HCT116 (cell line): Measurements from ENCODE around the gene GRK1. TPM values are rescaled to one million over a fixed set of nuclear protein-coding genes. Genes with fewer than 3 reads are reported as not detected.

Experiments used
- ATAC-seq: fragments of 200-7000 bp; cut with Tn5 transposase; 2 replicates; pipeline ENCODE4 v1.9.1; 2020; ENCODE audit warnings: mild to moderate bottlenecking, moderate library complexity
- BruUV-seq: library from RNA; stranded (reverse); fragments of 400-500 nt; replicated peaks from 2 replicates; lab custom pipeline; 2021; lab: Mats Ljungman, UMichigan
- CTCF ChIA-PET: fragments of 300-600 bp; sonication (Branson Sonifier 250); formaldehyde crosslinking; loops from one replicate; lab custom pipeline; 2021; ENCODE audit warnings: antibody characterized with exemption; lab: Charles Lee
- POLR2A ChIA-PET: fragments of 300-600, 350-600 bp; sonication (Branson Sonifier 250); formaldehyde crosslinking; loops from one replicate; lab custom pipeline; 2021; ENCODE audit warnings: antibody characterized with exemption; lab: Charles Lee
- RAD21 ChIA-PET, 2 experiments: fragments of 300-600 bp; sonication (Branson Sonifier 250); formaldehyde crosslinking; loops; one replicate each; lab custom pipeline; 2023; ENCODE audit warnings: low total read pairs in 2 of 2; ENCODE audit not compliant: uncharacterized antibody in 2 of 2, unreplicated experiment in 2 of 2, low non-redundant PET in 1 of 2; lab: Charles Lee
- DNase-seq: peaks from one replicate; pipeline ENCODE4 v3.0.0-alpha.2; 2010; ENCODE audit warnings: low read depth, low spot score
- H2AFZ ChIP-seq: fragments of 200-600 bp; shearing (Covaris generic), sonication (generic); 2 replicates; pipeline ENCODE4 v1.6.1; 2017; ENCODE audit warnings: low read depth, mixed run types, mixed read lengths, antibody characterized with exemption, low read length; ENCODE audit not compliant: poor library complexity, severe bottlenecking
- H3K27ac ChIP-seq: 2 replicates; pipeline ENCODE4 v1.5.1; 2012; ENCODE audit warnings: low read depth, low read length
- H3K27me3 ChIP-seq: fragments of 200-600 bp; sonication (generic); 2 replicates; pipeline ENCODE4 v1.6.1; 2016; ENCODE audit warnings: mixed run types, low read length, mixed read lengths; ENCODE audit not compliant: insufficient read depth
- H3K36me3 ChIP-seq, 2 experiments: fragments of 200-500 bp in 1 of 2; fragments of 200-600 bp in 1 of 2; sonication (Bioruptor generic) in 1 of 2; sonication (generic) in 1 of 2; 2 replicates each; pipeline versions ENCODE4 v1.5.1 to v1.6.1; 2014 to 2016; ENCODE audit warnings: low read length in 2 of 2, inconsistent platforms in 1 of 2, mixed read lengths in 1 of 2, mixed run types in 1 of 2; ENCODE audit not compliant: insufficient read depth in 2 of 2, control insufficient read depth in 1 of 2
- H3K4me1 ChIP-seq, 2 experiments: fragments of 200-600 bp in 1 of 2; sonication (generic) in 1 of 2; 2 replicates each; pipeline versions ENCODE4 v1.5.1 to v1.6.1; 2012 to 2017; ENCODE audit warnings: low read length in 2 of 2, inconsistent platforms in 1 of 2, mild to moderate bottlenecking in 1 of 2, mixed read lengths in 1 of 2, mixed run types in 1 of 2, moderate library complexity in 1 of 2; ENCODE audit not compliant: insufficient read depth in 2 of 2, control insufficient read depth in 1 of 2
- H3K4me2 ChIP-seq: fragments of 200-600 bp; sonication (generic); 2 replicates; pipeline ENCODE4 v1.6.1; 2017; ENCODE audit warnings: mixed run types, low read length, mixed read lengths
- H3K4me3 ChIP-seq, 2 experiments: fragments of 200-600 bp in 1 of 2; sonication (generic) in 1 of 2; replicated peaks in 1 of 2; 2 replicates each; pipeline ENCODE4 v1.5.1; 2011 to 2016; ENCODE audit warnings: low read length in 2 of 2, control low read depth in 1 of 2, low read depth in 1 of 2, mild to moderate bottlenecking in 1 of 2, mixed read lengths in 1 of 2, mixed run types in 1 of 2
- H3K79me2 ChIP-seq: fragments of 200-600 bp; sonication (generic); 2 replicates; pipeline ENCODE4 v1.6.1; 2017; ENCODE audit warnings: mild to moderate bottlenecking, mixed run types, low read length, moderate library complexity, mixed read lengths; ENCODE audit not compliant: insufficient read depth
- H3K9ac ChIP-seq: fragments of 200-600 bp; sonication (generic); 2 replicates; pipeline ENCODE4 v1.6.1; 2016; ENCODE audit warnings: low read length, mixed read lengths
- H3K9me2 ChIP-seq: fragments of 200-600 bp; sonication (generic), shearing (Covaris generic); 2 replicates; pipeline ENCODE4 v1.6.1; 2017; ENCODE audit warnings: mixed run types, mild to moderate bottlenecking, moderate library complexity; ENCODE audit not compliant: insufficient read depth
- H3K9me3 ChIP-seq, 2 experiments: fragments of 200-500 bp in 1 of 2; fragments of 200-600 bp in 1 of 2; sonication (Bioruptor generic) in 1 of 2; sonication (generic) in 1 of 2; 2 replicates each; pipeline ENCODE4 v1.6.1; 2014 to 2017; ENCODE audit warnings: low read length in 2 of 2, mixed read lengths in 2 of 2, inconsistent platforms in 1 of 2, low read depth in 1 of 2, mild to moderate bottlenecking in 1 of 2, mixed run types in 1 of 2, moderate library complexity in 1 of 2; ENCODE audit not compliant: control insufficient read depth in 1 of 2, insufficient read depth in 1 of 2
- H4K20me1 ChIP-seq: fragments of 200-600 bp; sonication (generic), shearing (Covaris generic); 2 replicates; pipeline ENCODE4 v1.6.1; 2017; ENCODE audit warnings: mixed run types, mild to moderate bottlenecking, moderate library complexity; ENCODE audit not compliant: insufficient read depth
- ATF3 ChIP-seq: IDR thresholded peaks from 2 replicates; pipeline ENCODE4 v1.6.1; 2012
- CBX3 ChIP-seq: IDR thresholded peaks from 2 replicates; pipeline ENCODE4 v1.6.1; 2012; ENCODE audit warnings: low read depth
- CEBPB ChIP-seq: IDR thresholded peaks from 2 replicates; pipeline ENCODE4 v1.6.1; 2012; ENCODE audit warnings: low read depth
- EGR1 ChIP-seq: IDR thresholded peaks from 2 replicates; pipeline ENCODE4 v1.6.1; 2012; ENCODE audit warnings: low read depth
- ELF1 ChIP-seq: IDR thresholded peaks from 2 replicates; pipeline ENCODE4 v1.6.1; 2012; ENCODE audit warnings: low read depth, borderline replicate concordance
- EZH2 ChIP-seq: fragments of 200-600 bp; sonication (generic); IDR thresholded peaks from 2 replicates; pipeline ENCODE4 v1.6.1; 2017; ENCODE audit warnings: antibody characterized with exemption, mixed run types
- EZH2phosphoT487 ChIP-seq: fragments of 200-600 bp; IDR thresholded peaks from 2 replicates; pipeline ENCODE4 v1.6.1; 2018; ENCODE audit warnings: antibody characterized with exemption, borderline replicate concordance
- JUND ChIP-seq: IDR thresholded peaks from 2 replicates; pipeline ENCODE4 v1.6.1; 2012
- POLR2A ChIP-seq: IDR thresholded peaks from 2 replicates; pipeline ENCODE4 v1.7.0; 2011; ENCODE audit warnings: borderline replicate concordance; ENCODE audit not compliant: insufficient read depth, insufficient read length; ENCODE audit errors: extremely low read depth
- POLR2AphosphoS5 ChIP-seq: IDR thresholded peaks from 2 replicates; pipeline ENCODE4 v1.6.1; 2011; ENCODE audit warnings: mild to moderate bottlenecking, low read depth, low read length, moderate library complexity
- RAD21 ChIP-seq: IDR thresholded peaks from 2 replicates; pipeline ENCODE4 v1.6.1; 2012; ENCODE audit warnings: low read depth, mild to moderate bottlenecking
- REST ChIP-seq: IDR thresholded peaks from 2 replicates; pipeline ENCODE4 v1.6.1; 2012; ENCODE audit warnings: low read depth
- SIN3A ChIP-seq: IDR thresholded peaks from 2 replicates; pipeline ENCODE4 v1.6.1; 2012; ENCODE audit warnings: low read depth
- SP1 ChIP-seq: IDR thresholded peaks from 2 replicates; pipeline ENCODE4 v1.6.1; 2012; ENCODE audit warnings: low read depth
- SRF ChIP-seq: IDR thresholded peaks from 2 replicates; pipeline ENCODE4 v1.6.1; 2012; ENCODE audit warnings: low read depth
- TCF7L2 ChIP-seq: IDR thresholded peaks from 2 replicates; pipeline ENCODE4 v1.7.0; 2011; ENCODE audit warnings: borderline replicate concordance, inconsistent platforms; ENCODE audit not compliant: insufficient read depth, insufficient read length; ENCODE audit errors: extremely low read depth
- YY1 ChIP-seq: IDR thresholded peaks from 2 replicates; pipeline ENCODE4 v1.6.1; 2011; ENCODE audit warnings: low read length, low read depth, moderate library complexity, mild to moderate bottlenecking; ENCODE audit not compliant: insufficient replicate concordance; ENCODE audit errors: extremely low read depth
- ZBTB33 ChIP-seq: IDR thresholded peaks from 2 replicates; pipeline ENCODE4 v1.6.1; 2011; ENCODE audit warnings: mild to moderate bottlenecking, low read length, moderate library complexity; ENCODE audit not compliant: insufficient replicate concordance; ENCODE audit errors: extremely low read depth
- ZFX ChIP-seq: fragments of 450-650 bp; IDR thresholded peaks from 2 replicates; pipeline ENCODE4 v1.6.1; 2017
- intact Hi-C: fragments of 100-400 bp; cut with micrococcal nuclease; formaldehyde crosslinking; loops from 2 replicates; pipeline ENCODE4 v1.10.0; 2022
- total RNA-seq: library from RNA; stranded (reverse); gene quantifications from one replicate; pipeline ENCODE4 v1.2.1, GENCODE V29; 2021; ENCODE audit not compliant: unreplicated experiment
- TF ChIP-seq, protein P1 (sequence below): IDR thresholded peaks from 2 replicates; pipeline ENCODE4 v1.6.1; 2012

Gene GRK1
- total RNA-seq, 1 experiment from 2014 or later, result not detected

DNA sequence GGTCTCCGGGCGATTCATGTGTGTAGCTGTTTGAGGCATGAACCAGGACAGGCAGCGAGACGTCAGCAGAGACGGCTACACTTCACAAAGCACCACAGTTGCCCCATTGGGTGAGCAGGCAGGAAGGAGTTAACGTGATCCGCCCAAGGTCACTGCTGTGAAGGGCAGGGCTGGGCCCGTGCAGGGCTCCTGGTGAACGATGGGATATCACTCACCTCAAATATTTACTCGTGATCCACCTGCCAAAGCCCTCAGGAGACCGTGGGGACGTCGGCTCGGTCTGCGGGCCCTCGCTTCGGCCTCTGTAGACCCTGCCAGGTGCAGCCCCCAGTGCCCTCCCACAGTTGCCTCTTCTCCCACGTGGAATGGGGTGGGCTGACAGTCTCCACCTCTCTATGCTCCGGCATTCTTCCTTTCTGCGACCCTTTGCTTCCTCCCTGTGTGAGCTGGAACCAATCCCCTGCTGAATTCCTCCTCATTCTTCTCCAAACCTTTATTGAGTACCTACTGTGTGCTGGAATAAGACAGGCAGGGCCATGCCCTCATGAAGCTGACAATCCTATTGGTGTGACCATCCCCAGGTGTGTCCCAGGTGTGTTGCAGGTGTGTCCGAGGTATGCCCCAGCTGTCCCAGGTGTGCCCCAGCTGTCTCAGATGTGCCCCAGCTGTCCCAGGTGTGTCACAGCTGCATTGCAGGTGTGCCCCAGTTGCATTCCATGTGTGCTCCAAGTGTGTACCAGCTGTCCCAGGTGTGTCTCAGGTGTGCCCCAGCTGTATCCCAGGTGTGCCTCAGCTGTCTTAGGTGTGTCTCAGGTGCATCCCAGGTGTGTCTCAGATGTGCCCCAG, 2.0 kb upstream of the GRK1 start:
- Histone ChIP-seq H3K79me2 (no peaks in the 10 kb centered on the region), H3K9ac (no peak overlapping the region), H3K36me3 (no peaks in the 10 kb centered on the region), H3K27me3 (no peaks in the 10 kb centered on the region), H2AFZ (no peak overlapping the region), H3K27ac (no peak overlapping the region), H3K9me2 (no peaks in the 10 kb centered on the region), H3K4me3 (no peak overlapping the region), H3K4me1 (no peaks in the 10 kb centered on the region), H4K20me1 (no peaks in the 10 kb centered on the region), H3K4me2 (no peak overlapping the region), H3K9me3 (no peaks in the 10 kb centered on the region)
- no peak for DNase-seq
- RAD21 ChIA-PET, result no interaction called here
- ATAC-seq, result no peak
- CTCF ChIA-PET, result no interaction called here
- intact Hi-C loops, result no loop called here
- TF ChIP-seq YY1, result no peak
- no peak for TF ChIP-seq RAD21
- TF ChIP-seq POLR2A, result no peak
- TF ChIP-seq, protein P1, sequence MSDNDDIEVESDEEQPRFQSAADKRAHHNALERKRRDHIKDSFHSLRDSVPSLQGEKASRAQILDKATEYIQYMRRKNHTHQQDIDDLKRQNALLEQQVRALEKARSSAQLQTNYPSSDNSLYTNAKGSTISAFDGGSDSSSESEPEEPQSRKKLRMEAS, result no peak
- TF ChIP-seq ZBTB33, result no peak
- TF ChIP-seq TCF7L2, result no peak
- no peak for TF ChIP-seq POLR2AphosphoS5
- no peak for TF ChIP-seq JUND
- no peak for TF ChIP-seq SP1
- no peak for TF ChIP-seq EGR1
- no peak for TF ChIP-seq EZH2phosphoT487
- no peak for TF ChIP-seq REST
- no peak for TF ChIP-seq SRF
- no peak for TF ChIP-seq ATF3
- TF ChIP-seq ZFX, result no peak
- TF ChIP-seq CBX3, result no peak
- no peak for TF ChIP-seq ELF1
- TF ChIP-seq CEBPB, result no peak
- TF ChIP-seq SIN3A, result no peak
- TF ChIP-seq EZH2, result no peak
- BruUV-seq, result no TSS peak
- POLR2A ChIA-PET, result no interaction called here
